T-helper 2 cell (primary cell): ENCODE measurements around the gene NPLOC4.
"Not testable (repeated sequence)": the region's sequence is repeated elsewhere in the genome, so short reads cannot be mapped to it uniquely, and the experiment has no call there.

Source experiments
- DNase-seq, 5 experiments: peaks; one replicate each; pipeline versions ENCODE4 v3.0.0 to v3.0.0-alpha.2; 2012 to 2022

The NPLOC4 gene

DNA sequence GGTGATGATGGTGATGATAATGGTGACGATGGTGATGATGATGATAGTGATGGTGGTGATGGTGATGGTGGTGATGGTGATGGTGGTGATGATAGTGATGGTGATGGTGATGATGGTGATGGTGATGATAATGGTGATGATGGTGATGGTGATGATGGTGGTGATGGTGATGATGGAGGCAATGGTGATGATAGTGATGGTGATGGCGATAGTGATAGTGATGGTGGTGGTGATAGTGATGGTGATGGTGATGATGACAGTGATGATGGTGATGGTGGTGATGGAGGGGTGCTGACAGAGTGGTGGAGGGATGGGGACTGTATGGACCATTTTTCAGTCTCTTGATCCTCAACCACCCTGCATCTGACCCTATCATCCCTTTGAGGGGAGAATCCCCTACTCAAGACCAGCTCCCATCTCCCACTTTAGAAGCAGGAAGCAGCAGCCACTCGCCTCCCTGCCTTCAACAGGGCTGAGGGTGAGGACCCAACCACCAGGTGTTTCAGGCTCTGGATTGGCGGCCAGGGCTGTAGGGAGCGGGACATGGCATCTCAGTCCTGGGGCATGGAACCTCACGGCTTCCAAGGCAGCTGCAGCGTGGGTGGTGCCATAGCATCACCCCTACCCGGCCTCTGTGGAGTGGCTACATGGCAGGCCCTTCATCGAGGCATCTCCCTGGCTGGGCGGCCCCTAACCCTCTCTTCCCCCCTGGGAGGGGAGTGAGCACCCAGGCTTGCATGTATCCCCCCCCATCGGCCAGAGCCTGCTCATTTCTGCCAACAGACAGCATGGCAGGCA lies 104.2 kb downstream of the NPLOC4 start:
- DNase-seq: no peak

DNA sequence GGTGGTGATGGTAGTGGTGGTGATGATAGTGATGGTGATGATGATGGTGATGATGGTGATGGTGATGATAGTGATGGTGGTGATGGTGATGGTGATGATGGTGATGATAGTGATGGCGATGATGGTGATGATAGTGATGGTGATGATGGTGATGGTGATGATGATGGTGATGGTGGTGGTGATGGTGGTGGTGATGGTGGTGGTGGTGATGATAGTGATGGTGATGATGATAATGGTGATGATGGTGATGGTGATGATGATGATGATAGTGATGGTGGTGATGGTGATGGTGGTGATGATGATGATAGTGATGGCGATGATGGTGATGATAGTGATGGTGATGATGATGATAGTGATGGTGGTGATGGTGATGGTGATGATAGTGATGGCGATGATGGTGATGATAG lies 104.9 kb downstream of the NPLOC4 start:
- not testable (repeated sequence) for DNase-seq

DNA sequence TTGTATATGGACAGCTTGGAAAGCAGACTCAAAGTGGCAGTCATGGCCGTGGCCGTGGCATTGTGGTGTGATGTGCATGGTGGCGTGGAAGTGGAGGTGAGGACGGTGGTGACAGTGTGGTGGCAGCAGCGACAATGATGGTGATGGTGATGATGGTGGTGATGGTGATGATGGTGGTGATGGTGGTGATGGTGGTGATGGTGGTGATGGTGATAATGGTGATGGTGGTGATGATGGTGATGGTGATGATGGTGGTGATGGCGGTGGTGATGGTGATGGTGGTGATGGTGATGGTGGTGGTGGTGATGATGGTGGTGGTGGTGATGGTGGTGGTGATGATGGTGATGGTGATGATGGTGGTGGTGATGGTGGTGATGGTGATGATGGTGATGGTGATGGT lies 105.9 kb downstream of the NPLOC4 start:
- not testable (repeated sequence) for DNase-seq

DNA sequence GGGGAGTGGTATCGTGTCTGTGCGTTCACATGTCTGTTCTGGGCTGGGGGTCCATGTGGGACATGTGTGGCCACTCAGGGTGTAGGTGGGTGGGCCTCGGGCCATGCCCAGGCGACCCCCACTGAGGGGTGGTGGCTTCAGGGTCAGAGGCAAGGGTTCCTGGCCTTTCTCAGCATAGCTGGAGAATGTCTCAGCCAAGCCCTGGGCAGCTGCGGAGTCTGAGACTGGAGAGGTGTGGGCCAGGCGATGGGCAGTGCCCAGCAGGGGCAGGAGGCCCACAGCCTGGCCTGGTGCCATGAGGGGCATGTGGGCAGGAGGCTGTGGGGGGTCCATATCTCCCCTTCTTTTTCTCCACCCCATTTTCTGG lies 107.5 kb downstream of the NPLOC4 start:
- DNase-seq: no peak

DNA sequence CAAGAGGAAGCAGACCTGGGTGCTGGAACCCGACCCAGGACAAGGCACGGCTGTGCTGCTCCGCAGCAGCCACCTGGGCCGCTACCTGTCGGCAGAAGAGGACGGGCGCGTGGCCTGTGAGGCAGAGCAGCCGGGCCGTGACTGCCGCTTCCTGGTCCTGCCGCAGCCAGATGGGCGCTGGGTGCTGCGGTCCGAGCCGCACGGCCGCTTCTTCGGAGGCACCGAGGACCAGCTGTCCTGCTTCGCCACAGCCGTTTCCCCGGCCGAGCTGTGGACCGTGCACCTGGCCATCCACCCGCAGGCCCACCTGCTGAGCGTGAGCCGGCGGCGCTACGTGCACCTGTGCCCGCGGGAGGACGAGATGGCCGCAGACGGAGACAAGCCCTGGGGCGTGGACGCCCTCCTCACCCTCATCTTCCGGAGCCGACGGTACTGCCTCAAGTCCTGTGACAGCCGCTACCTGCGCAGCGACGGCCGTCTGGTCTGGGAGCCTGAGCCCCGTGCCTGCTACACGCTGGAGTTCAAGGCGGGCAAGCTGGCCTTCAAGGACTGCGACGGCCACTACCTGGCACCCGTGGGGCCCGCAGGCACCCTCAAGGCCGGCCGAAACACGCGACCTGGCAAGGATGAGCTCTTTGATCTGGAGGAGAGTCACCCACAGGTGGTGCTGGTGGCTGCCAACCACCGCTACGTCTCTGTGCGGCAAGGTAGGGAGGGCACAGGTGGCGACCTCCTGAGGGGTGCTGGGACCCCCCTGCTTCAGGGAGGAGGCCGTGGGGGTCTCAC lies 108.1 kb downstream of the NPLOC4 start:
- DNase-seq: no peak

DNA sequence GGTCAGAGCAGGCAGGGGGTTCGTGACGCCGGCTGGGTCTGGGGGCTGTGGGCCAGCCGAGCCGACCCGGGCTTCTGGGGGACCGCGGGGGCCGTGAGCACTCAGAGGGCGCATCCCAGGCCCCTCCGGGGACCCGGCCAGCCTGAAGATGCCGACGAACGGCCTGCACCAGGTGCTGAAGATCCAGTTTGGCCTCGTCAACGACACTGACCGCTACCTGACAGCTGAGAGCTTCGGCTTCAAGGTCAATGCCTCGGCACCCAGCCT lies 108.6 kb downstream of the NPLOC4 start:
- DNase-seq: no peak

DNA sequence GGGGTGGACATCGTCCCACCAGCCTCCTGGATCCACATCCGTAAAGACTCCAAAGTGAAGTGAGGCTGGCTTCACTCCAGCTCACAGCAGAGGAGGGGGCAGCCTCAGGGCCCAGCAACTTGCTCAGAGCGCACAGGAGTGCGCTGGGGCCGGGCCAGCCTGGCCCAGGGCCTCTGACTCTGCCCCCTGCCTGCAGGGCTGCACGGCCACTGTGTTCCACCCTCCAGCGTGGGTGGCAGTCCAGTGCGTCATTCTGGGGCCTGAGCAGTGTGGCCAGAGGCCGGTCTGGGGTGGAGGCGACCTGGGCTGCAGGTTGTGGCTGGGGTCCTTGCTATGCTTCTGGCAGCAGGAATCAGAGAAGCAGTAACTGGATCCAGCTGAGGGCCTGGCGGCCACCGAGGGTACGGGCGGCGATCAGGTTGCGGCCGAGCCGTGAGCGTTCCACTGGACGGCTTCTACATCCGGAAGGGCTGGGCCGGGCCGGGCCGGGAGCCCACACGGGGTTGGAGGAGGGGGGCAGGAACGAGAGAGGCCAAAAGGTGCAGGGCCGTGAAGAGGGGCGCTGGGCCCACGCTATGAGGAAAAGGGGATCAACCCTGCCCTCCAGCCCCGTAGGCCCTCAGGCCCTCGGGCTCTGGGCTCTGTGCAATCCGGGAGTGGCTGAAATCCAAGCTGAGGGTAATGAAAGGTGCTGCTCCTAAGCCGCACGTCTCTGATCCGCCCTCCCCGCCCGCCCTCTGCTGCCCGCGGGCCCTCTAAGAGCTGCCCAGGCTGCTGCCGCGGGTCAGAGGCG lies 109.1 kb downstream of the NPLOC4 start, which contains the start of gene FSCN2:
TSS of gene FSCN2 (plus strand) at position 787 of the 793 bp plus-strand sequence. CDS start 155 bp downstream, outside the sequence.
- no peak for DNase-seq

DNA sequence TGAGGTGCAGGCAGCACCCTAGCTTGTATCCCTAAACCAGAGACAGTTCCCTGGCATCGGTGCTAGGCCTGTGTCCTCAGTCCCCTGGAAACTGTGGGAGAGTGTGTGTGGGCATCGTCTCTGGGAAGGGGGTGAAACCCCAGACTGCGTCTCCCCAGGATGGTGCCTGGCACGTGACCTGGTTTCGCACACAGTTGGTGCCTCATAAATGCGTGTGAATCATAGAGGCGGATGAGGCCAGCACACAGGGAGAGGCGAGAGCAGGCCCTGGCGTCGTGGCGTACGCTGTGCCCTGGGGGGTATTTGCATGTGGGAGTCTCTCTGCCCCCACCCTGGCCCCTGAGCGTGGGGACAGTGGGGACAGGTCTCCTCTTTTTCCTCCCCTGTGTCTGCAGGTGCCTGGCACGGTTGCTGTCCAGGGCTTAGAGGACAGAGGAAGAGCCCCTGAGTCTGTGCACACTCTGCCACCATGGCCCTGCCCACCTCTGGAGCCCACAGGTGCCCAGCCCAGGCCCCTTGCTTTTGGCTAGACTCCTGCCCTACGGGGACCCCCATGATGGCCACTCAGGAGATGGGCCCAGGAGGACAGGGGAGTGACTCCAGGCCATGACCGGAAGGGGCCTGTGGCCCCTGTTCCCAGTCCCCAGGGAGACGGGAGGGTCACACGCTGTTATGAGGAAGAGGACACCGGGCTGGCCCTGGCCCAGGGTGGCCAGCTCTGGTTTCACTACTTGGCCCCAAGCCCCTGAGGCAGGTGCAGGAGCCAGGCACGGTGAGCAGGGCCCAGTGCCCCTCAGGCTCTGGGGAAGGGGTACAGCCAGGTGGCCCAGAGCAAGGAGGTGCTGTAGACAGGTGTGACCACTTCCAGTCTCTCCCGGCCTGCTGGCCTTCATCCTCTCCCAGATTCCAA lies 110.0 kb downstream of the NPLOC4 start:
- DNase-seq: no peak

DNA sequence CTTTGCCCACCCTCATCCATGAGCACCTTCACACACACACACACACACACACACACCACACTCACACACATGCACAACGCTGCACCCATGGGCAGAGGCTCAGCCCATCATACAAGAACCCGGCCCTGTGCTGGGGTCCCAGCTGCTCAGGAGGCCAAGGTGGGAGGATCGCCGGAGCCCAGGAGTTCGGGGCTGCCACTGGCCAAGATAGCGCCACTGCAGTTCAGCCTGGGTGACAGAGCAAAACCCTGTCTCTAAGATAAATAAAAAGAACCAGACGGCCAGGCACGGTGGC lies 112.1 kb downstream of the NPLOC4 start:
- DNase-seq: no peak

DNA sequence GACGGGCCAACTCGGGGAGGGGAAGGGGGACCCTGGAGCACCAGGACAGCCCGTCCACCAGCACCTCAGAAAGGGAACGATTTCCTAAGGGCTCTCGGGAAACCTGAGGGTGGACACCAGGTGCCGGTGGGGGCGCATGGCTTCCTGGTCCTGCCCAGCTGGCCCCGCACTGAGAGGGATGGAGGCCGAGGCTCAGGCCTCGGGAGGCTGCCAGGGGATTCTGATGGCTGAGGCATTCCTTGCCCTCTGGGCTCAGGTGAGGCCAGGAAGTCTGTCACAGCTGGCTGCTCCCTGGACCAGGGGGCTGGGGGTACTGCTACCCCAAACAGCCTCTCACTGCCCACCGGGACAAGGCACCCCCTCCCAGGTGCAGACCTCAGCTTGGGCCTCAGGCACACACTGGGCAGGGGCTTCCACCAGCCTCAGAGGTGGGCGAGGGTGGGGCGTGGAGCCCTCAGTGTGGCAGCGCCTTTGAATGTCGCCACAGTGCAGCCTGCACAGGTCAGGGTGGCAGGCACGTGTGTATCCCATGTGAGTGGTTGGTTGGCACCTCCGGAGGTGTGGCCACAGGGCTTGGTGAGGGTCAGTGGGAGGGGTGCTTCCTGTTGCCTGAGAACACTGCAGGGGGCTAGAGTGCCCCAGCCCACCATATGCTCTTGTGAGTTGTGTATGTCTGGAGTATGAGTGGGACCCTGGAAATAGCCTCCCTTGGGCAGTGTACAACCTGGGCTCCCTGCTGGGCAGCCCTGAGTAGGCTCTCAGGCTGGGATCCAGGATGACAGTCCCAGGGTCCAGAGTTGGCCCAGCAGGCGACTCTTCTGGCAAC lies 112.7 kb downstream of the NPLOC4 start:
- no peak for DNase-seq

DNA sequence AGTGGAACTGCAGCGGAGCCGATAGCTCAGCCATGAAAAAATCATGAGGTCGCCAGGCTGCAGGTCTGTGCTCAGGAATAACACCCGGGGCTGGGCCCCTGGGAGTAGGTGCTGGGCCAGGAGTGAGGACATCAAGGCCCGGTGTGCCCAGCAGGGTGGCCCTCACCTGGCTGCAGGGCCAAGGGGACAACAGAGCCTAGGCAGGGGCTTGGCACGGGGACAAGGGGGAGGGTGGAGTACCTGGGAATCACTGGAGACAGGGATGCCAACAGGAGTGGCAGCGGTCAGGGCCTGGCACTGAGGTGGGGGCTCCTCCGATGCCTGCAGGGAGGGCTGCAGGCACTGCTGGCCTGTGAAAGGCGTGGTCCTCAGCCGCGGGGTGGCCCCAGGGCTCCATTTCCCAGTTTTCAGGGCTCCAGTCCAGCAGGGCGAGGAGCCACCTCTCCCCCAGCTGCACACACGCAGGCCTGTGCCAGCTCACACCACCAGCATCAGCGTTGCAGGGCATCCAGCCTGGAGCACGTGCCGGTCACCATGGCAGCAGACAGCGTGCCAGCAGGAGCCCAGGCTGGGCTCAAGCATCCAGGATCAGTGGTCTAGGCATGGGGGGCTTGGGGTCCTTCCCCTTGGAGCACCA lies 113.4 kb downstream of the NPLOC4 start:
- DNase-seq: no peak

DNA sequence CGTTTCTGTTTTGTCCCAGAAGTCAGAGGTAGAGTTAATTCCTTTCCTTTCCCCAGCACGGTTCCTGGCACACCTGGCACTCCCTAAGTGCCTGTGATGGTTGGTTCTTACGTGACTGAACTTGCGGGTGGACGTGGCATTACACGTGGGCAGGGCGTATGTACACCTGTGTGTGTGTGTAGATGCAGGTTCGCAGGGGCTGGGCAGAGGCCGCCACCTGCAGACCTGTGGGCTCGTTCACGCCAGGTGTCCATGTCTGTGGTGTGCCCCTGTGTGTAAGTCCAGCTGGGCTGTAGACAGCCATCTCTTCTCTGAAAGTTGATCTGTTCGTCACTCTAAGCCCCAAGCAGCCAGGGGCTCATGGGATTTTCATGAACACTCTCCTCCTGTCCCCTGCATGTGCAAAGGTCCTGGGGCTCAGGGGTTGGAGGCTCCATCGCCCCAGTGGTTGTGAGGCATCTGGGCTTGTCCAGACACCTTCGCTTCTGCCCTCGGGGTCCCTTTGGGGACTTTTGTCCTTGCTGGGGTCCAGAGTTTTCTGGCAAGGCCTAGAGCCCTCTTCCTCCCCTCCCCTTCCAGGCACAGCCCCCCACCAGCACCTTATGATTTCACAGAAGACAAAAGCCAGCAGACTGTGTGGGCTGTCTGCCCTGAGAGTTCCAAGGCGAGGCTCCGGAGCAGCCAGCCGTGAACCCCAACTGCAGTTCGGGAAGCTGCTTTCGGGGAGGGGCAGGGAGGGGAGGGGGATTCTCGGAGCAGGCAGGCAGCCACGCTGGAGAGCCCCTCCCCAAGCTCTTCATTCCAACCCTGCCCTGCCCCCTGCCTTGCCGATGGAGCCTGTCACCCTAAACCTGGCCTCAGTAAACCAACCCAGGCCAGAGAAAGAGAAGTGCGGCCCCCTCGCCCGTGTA lies 114.2 kb downstream of the NPLOC4 start:
- peak in 1 of 5 experiments; percentile 2 for DNase-seq

DNA sequence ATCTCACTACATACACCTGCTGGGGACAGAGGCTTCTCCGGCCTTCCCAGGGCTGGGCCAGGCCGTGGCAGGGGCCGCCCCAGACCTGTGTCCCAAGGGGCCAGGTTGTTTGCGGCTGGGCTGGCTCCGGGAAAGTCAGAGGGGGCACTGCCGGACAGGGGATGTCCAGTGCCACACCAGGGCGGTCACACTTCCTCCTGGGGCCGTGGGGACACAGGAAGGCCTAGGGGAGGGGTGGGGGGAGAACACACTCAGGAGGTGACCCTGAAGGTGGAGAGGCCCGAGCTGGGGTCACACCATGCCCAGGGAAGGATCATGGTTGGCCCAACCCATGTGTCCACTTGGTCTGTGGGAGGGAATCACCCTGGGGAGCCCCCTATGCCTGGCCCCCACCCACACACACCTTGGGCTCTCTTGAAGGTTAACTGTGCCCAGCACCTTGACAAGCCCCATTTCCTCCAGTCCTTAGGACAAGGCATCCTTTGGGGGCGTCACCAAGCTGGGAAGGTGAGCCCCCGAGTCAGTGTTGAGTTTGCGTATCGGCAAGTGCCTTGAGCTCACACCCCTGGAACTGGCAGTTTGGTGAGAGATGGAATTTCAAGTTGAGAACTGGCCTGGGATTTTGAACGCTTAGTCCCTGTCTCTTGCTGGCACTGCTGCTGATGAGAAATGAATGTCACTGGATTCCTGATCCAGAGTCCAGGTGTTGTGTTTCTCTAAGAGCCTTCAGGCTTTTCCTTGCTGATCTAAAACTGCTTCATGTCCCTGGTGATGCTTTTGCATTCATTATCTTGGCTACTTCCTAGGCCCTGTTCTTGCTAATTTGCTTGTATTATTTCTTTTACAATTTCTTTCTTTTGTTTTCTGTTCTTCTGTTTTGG lies 116.7 kb downstream of the NPLOC4 start:
- no peak for DNase-seq

DNA sequence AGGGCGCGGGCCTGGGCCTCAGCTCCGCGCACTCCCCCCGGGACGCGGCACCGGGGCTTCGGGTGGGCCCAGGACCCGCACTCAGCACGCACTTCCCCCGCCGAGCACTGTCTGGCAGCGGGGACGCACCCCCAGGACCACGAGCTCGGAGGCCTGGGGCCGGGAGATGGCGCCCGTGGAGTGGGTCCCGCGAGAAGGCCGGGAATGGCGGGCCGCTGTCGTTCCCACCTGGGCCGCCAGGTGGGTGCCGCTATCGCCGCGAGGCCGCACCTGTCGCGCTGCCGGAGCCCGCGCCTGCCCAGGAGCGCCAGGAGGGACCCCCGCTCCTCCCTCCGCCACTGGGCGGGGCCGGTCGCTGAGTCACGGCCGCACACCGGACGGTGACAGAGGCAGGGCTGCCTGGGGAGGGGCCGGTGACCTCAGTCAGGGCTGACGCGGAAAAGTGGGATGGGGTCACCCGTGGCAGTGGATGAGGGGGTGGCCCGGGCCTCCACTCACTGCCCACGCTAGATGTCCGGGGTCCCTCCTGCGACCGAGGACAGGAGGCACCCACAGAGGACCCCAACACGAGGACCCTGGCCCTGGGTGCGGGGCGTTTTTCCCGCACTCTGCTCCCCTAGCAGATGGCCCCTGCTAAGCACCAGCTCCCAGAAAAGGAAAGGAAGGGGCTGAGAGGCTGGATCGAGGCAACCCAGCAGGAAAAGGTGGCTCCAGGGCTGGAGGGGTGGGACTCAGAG lies 117.5 kb downstream of the NPLOC4 start:
- DNase-seq: peak; percentile 44 to 71 (median 56)

DNA sequence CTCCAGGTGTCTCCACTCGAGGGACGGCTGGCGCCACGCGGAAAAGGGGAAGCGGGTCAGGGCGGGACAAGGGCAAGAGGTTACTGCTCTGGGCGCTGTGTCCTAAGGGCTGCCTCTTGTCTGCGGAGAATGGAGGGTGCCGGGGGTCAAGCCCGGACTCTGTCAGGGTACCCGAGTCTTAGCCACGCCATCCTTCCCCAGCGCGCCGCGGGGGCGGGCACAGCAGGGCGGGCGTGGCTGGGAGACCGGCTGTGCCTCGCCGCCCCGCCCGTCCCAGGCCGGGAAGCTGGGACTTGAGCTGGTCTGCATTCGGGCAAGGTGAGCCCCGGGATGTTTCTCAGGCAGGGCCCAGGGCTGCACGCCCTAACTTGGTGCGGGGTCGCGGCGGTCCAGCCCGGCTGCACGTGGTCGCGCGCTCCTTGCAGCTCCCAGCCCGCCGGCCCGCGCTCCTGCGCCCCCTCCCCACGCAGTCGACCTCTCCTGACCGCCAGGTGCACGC lies 118.1 kb downstream of the NPLOC4 start:
- DNase-seq: no peak

DNA sequence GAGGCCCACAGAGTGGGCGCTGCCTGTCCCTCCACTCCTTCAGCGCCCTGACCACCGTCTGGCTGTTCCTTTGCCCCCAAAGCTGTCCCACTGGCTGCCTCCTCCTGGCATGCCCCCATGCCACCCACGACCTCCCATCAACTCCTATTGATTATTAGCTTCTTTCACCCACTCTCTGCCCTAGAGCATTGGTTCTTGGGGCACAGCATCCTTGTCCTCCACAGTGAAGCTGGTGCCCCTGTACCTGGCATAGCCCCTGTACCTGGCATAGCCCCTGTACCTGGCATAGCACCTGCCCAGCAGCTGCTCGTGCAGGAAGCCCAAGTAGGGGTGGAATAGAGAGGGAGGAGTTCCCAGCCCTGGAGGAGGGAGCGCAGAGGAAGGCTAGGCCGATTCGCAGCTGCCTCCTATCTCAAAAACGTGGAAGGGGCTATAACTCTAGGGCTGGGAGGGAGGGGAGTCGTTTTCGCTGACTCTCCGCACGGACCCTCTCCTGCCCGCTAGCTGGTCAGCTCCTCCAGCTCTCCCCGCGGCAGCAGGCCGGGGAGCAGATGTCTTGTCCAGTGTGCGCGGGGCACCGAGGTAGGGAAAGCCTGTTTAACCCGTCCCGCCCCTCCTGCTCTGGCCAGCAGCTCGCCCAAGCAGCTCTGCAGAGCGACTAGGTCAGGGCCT lies 118.7 kb downstream of the NPLOC4 start:
- DNase-seq: no peak

DNA sequence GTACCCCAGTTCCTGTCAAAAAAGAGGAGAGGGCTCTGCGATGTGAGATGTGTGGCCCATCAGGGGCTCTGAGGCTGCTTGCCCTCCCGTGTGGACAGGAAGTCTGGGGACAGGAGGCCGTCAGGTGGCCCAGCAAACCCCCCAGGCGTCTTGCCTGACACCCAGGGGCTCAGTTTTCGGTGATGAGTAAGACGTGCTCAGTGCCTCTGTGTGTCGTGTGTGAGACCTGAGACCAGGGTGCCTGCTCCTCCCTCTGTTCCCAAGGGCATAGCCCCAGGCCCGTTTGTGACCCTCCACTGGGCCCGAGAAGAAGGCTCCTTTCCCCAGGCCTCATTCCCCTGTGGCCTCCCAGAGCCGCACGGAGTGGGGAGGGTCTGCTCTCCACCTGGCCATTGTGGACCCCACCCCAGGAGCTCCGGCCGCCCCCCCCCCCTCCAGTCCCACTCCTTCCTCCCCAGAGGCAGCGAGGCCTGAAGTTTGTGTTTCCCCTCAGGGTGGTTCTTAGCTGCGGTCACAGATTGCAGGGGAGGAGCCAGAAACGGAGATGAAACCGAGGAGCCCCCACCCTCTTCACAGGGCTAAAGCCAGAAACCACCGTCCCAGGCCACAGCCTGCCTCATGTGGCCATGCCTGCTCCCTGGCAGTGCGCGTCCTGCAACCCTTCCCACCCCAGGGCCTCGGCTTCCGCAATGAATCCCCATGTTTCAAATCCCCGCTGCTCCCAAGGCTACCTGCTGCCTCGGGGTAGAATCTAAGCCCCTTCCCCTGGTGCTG lies 119.4 kb downstream of the NPLOC4 start:
- DNase-seq: peak in 1 of 5 experiments; percentile 47
